NCI-H526 treated with DMSO at 0.1 percent for 48 hours (cell line): Measurements from ENCODE around the gene ZFAND3.
"Not testable (repeated sequence)": the region's sequence is repeated elsewhere in the genome, so short reads cannot be mapped to it uniquely, and the experiment has no call there.

ENCODE experiments used
- DNase-seq: peaks from one replicate; lab custom pipeline; 2025; lab: John Stamatoyannopoulos, UW

Gene ZFAND3

GRCh38 chr6:38049861-38050397, 230.4 kb downstream of the ZFAND3 start:
- DNase-seq, result not testable (repeated sequence)

GRCh38 chr6:38051819-38052434, 232.4 kb downstream of the ZFAND3 start:
- no peak for DNase-seq

- no peak for DNase-seq
These were observed 235.1 kb downstream of the ZFAND3 start for GRCh38 chr6:38054527-38055202.

- DNase-seq, result no peak
These were observed 235.7 kb downstream of the ZFAND3 start for GRCh38 chr6:38055203-38055589.

- no peak for DNase-seq
These were observed 236.8 kb downstream of the ZFAND3 start for GRCh38 chr6:38056361-38056760.

GRCh38 chr6:38057994-38058393, 238.5 kb downstream of the ZFAND3 start:
- no peak for DNase-seq

GRCh38 chr6:38062066-38062465, 242.5 kb downstream of the ZFAND3 start:
- DNase-seq, result no peak

GRCh38 chr6:38063973-38064372, 244.4 kb downstream of the ZFAND3 start:
- no peak for DNase-seq

GRCh38 chr6:38064431-38064830, 244.9 kb downstream of the ZFAND3 start:
- DNase-seq, result no peak

GRCh38 chr6:38065734-38066305, 246.3 kb downstream of the ZFAND3 start:
- no peak for DNase-seq

GRCh38 chr6:38067263-38067980, 247.9 kb downstream of the ZFAND3 start:
- DNase-seq, result no peak

- DNase-seq, result no peak
These were observed 249.5 kb downstream of the ZFAND3 start for GRCh38 chr6:38068854-38069590.

- no peak for DNase-seq
These were observed 258.0 kb downstream of the ZFAND3 start for GRCh38 chr6:38077488-38078030.

GRCh38 chr6:38078671-38079070, 259.1 kb downstream of the ZFAND3 start:
- DNase-seq, result no peak

- no peak for DNase-seq
These were observed 259.6 kb downstream of the ZFAND3 start for GRCh38 chr6:38079107-38079506.

- DNase-seq, result no peak
These were observed 260.0 kb downstream of the ZFAND3 start for GRCh38 chr6:38079537-38079936.

- no peak for DNase-seq
These were observed 260.8 kb downstream of the ZFAND3 start for GRCh38 chr6:38080360-38080759.

GRCh38 chr6:38080889-38081288, 261.4 kb downstream of the ZFAND3 start:
- no peak for DNase-seq

- no peak for DNase-seq
These were observed 265.5 kb downstream of the ZFAND3 start for GRCh38 chr6:38085031-38085430.

GRCh38 chr6:38086346-38086745, 266.8 kb downstream of the ZFAND3 start:
- no peak for DNase-seq

GRCh38 chr6:38088010-38088409, 268.5 kb downstream of the ZFAND3 start:
- no peak for DNase-seq

GRCh38 chr6:38088829-38089228, 269.3 kb downstream of the ZFAND3 start:
- no peak for DNase-seq
